Prostate gland (tissue), 2 donors: ENCODE data around the gene TXN2. TPM values are rescaled to one million over a fixed set of nuclear protein-coding genes. Genes with fewer than 3 reads are reported as not detected.
"Not testable (repeated sequence)": the region's sequence is repeated elsewhere in the genome, so short reads cannot be mapped to it uniquely, and the experiment has no call there.

Source experiments
- DNase-seq: peaks from one replicate; pipeline ENCODE4 v3.0.0-alpha.2; 2019; ENCODE audit warnings: low spot score
- H3K27ac ChIP-seq, 2 donors: fragments of 200-600 bp; sonication (generic); 2 replicates each; pipeline ENCODE4 v1.5.1; 2017 to 2019
- H3K27me3 ChIP-seq: fragments of 200-600 bp; sonication (generic); replicated peaks from 2 replicates; pipeline ENCODE4 v1.5.1; 2019; ENCODE audit not compliant: insufficient read depth
- H3K36me3 ChIP-seq, 2 donors: fragments of 200-600 bp; sonication (generic); 1 replicate in 1 of 2; 2 replicates in 1 of 2; pipeline versions ENCODE4 v1.5.1 to v1.8.1; 2017 to 2019
- H3K4me1 ChIP-seq: fragments of 200-600 bp; sonication (generic); replicated peaks from 2 replicates; pipeline ENCODE4 v1.5.1; 2019
- H3K4me3 ChIP-seq, 2 donors: fragments of 200-600 bp; sonication (generic); 2 replicates each; pipeline ENCODE4 v1.5.1; 2017 to 2019
- H3K9me3 ChIP-seq: fragments of 200-600 bp; sonication (generic); 2 replicates; pipeline ENCODE4 v1.5.1; 2017
- CTCF ChIP-seq, 4 experiments: fragments of 200-600 bp in 2 of 4; fragments of 450-650 bp in 2 of 4; sonication (generic) in 2 of 4; IDR thresholded peaks; 1 replicate in 3 of 4; 2 replicates in 1 of 4; pipeline ENCODE4 v1.5.1; 2016 to 2019; ENCODE audit warnings: antibody characterized with exemption in 4 of 4, mild to moderate bottlenecking in 2 of 4, moderate library complexity in 2 of 4
- POLR2A ChIP-seq: fragments of 450-650 bp; IDR thresholded peaks from one replicate; pipeline ENCODE4 v1.6.1; 2016; ENCODE audit warnings: antibody characterized with exemption, mild to moderate bottlenecking
- POLR2AphosphoS5 ChIP-seq: sonication (generic); formaldehyde crosslinking; IDR thresholded peaks from one replicate; pipeline ENCODE4 v1.6.1; 2017; ENCODE audit warnings: antibody characterized with exemption
- WGBS: methylation state at CpG from one replicate; pipeline ENCODE4 v1.1.5; 2018; 5-methylcytosine and 5-hydroxymethylcytosine counted together
- intact Hi-C: fragments of 100-400 bp; cut with DNase I; formaldehyde crosslinking; loops from one replicate; pipeline ENCODE4 v1.14.2; 2022
- total RNA-seq, 2 donors: library from RNA; depleted of rRNA; stranded (reverse); fragments of >200 nt; gene quantifications; one replicate each; pipeline ENCODE4 v1.1.0, GENCODE V29; 2016

TXN2 gene
- total RNA-seq, 2 donors from 2014 or later, result 74.3 to 148 TPM

- Histone ChIP-seq H3K27ac (peak overlapping the region; percentile 96 to 98), H3K27me3 (no peaks in the 10 kb centered on the region), H3K4me3 (peak overlapping the region; percentile 35 to 45), H3K36me3 (no peaks in the 10 kb centered on the region), H3K4me1 (peaks cover 20% of the 10 kb centered on the region), H3K9me3 (no peaks in the 10 kb centered on the region)
- TF ChIP-seq CTCF (IDR thresholded peaks at IDR 0.05) (no peak), POLR2A (no peak), POLR2AphosphoS5 (no peak)
- 61% methylated on average over 21 of the region's 21 CpGs for WGBS
- intact Hi-C loops, result loop anchor here (2.0 kb wide), 1 partner anchor 67 kb away; no protein-coding TSS in a partner anchor
- DNase-seq, result no peak
Measured at GRCh38 chr22:36455571-36456463, 25.6 kb downstream of the TXN2 start.

- DNase-seq, result peak; percentile 95
- intact Hi-C loops, result loop anchor here (2.0 kb wide), 1 partner anchor 66 kb away; no protein-coding TSS in a partner anchor
- Histone ChIP-seq H3K9me3 (no peaks in the 10 kb centered on the region), H3K27me3 (no peaks in the 10 kb centered on the region), H3K4me3 (peak overlapping the region; percentile 35 to 45), H3K4me1 (peaks cover 20% of the 10 kb centered on the region), H3K27ac (peak overlapping the region; percentile 96 to 98), H3K36me3 (no peaks in the 10 kb centered on the region)
- 2% methylated on average over 59 of the region's 61 CpGs for WGBS
- TF ChIP-seq CTCF (IDR thresholded peaks at IDR 0.05) (peak in 2 of 4 experiments; percentile 54 to 77), POLR2A (peak; percentile 92), POLR2AphosphoS5 (peak; percentile 92)
Measured at GRCh38 chr22:36454916-36455570, 26.4 kb downstream of the TXN2 start.

DNA sequence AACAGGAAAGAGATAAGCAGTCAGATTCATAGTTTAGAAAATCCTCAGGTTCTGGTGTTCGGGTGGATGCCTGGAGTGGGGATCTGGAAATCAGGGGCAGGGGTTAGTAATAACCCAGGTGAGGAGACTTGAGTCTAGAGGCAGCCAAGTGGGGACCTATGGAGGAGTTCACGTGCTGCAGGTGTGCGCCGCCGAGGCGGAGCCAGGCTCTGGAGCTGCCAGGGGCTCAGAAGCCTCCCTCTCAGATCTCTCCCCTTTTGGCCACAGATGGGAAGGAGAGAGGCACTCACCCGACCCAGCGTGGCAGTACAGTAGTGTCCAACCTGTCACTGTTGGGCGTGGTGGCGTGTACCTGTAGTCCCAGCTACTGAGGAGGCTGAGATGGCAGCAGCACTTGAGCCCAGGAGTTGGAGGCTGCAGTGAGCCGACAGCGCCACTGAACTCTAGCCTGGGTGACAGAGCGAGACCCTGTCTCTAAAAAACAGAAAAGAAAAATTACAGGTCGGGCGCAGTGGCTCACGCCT, 27.5 kb downstream of the TXN2 start:
- Histone ChIP-seq H3K27me3 (no peaks in the 10 kb centered on the region), H3K36me3 (no peaks in the 10 kb centered on the region), H3K27ac (peak overlapping the region; percentile 96 to 98), H3K4me3 (no peak overlapping the region), H3K9me3 (no peaks in the 10 kb centered on the region), H3K4me1 (peaks cover 17% of the 10 kb centered on the region)
- 96% methylated on average over 16 of the region's 16 CpGs for WGBS
- TF ChIP-seq POLR2AphosphoS5 (no peak), POLR2A (no peak), CTCF (IDR thresholded peaks at IDR 0.05) (no peak)
- no peak for DNase-seq
- intact Hi-C loops, result loop anchor here (2.0 kb wide), 1 partner anchor 65 kb away; no protein-coding TSS in a partner anchor

DNA sequence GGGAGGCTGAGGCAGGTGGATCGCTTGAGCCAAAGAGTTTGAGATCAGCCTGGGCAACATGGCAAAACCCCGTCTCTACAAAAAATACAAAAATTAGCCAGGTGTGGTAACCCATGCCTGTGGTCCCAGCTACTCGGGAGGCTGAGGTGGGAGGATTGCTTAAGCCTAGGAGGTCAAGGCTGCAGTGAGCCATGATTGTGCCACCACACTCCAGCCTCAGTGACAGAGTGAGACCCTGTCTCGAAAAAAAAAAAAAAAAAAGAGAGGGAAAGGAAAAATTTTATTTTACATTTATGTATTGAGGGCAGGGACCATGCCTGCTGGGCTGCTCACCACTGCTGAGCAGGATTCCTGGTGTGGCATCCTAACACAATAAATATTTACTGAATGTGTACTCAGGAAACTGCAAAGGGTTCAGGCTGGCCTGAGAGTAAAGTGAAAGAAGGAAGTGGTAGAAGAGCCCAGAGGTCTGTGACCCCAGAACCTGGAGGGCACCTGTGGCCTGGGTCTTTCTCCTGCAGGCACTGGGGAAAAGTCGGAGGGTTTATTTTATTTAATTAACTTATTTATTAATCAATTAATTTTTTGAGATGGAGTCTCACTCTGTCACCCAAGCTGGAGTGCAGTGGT, 28.3 kb downstream of the TXN2 start:
- peak; percentile 72 for TF ChIP-seq POLR2AphosphoS5

More for the DNA sequence above, 28.3 kb downstream of the TXN2 start:
- H3K9me3 ChIP-seq, H3K27me3 ChIP-seq, intact Hi-C loops, H3K4me3 ChIP-seq, H3K36me3 ChIP-seq, DNase-seq: not testable (repeated sequence)
- H3K4me1 ChIP-seq, result peaks cover 17% of the 10 kb centered on the region
- H3K27ac ChIP-seq, result peak overlapping the region; percentile 96 to 98
- 87% methylated on average over 5 of the region's 5 CpGs for WGBS
